ENCODE data around the gene TTC39B.

- TF ChIP-seq CTCF (conservative IDR thresholded peaks at IDR 0.05; ENCODE audit: low read length) = no peak
- no peak for TF ChIP-seq EZH2phosphoT487 (IDR thresholded peaks at IDR 0.05; ENCODE audit: borderline replicate concordance, low read depth, low read length)
These were observed 7.6 kb downstream of the TTC39B start for GRCh38 chr9:15299374-15299939.

Measured in OCI-LY7 (cell line).